RPMI8226 (cell line): ENCODE results near the gene RANGAP1.

Experiments used
- DNase-seq: peaks from one replicate; pipeline ENCODE4 v3.0.0-alpha.2; 2015

RANGAP1 gene

DNA sequence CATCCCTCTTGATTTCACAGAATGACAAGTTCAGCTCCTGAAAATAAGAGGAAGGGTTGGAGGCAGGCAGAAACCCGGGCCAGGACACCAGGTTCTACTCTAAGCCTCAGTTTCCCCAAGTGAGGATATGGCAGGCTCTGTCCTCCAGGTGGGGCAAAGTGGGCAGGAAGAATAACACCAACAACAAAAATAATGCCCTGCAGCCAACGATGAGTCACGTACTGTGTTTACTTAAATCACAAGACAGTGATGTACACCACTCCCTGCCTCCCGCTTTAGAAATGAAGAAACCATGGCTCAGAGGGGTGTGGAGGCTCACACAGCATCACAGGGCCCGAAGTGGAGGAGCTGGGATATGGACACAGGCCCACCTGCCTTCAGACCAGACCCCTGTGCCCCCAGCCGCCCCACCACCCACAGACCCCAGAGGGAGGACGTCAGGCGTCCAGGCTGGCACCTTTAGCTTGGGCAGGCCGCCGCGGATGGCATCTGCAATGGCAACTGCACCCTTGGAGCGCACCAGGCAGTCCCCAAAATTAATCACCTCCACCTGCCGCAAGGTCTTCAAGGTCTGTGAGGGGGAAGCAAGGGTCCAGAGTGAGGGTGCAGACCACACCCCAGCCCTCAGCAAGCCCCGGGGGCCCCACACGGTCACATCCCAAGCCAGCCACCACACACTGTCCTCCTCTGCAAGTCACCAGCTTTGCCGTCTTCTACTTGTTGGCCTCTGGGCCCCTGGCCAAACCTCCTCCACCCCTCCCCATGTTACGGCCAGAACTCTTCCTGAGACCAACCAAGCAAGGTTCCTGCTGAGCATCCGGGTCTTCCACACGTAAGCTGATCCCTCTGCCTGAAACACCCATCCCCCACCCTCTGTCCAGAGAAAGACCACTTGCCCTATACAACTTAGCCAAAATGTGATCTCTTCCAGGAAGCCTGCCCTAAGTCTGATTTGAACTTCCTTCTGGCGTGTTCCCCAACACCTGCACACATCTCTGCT is 29.4 kb downstream of the RANGAP1 start:
- no peak for DNase-seq

- no peak for DNase-seq
Measured at GRCh38 chr22:41254230-41254629, 31.8 kb downstream of the RANGAP1 start.

- DNase-seq = no peak
Measured at GRCh38 chr22:41252365-41252764, 33.6 kb downstream of the RANGAP1 start.

DNA sequence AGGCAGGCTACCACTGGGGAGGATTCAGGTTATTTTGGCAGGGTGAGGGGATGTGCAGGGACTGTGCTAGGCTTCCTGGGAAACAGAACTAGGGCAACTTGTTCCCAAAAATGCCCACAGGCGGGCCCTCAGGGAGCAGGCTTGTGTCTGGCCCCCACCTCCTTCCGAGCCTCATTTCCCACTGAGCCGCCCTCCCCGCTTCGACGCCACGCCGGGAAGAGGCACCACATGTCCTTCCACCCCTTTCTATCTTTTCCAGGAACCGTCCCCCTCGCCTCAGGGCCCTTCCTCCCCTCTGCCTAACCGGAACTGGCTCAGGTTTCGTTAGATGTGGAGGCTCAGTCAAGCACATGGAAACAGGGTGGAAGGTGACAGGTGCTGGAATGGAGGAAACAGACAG is 35.9 kb downstream of the RANGAP1 start:
- DNase-seq = no peak

GRCh38 chr22:41249442-41249841 is 36.5 kb downstream of the RANGAP1 start:
- DNase-seq = no peak

GRCh38 chr22:41248758-41249157 is 37.2 kb downstream of the RANGAP1 start:
- no peak for DNase-seq

- DNase-seq = no peak
Measured at GRCh38 chr22:41248314-41248713, 37.7 kb downstream of the RANGAP1 start.

GRCh38 chr22:41247703-41248102 is 38.3 kb downstream of the RANGAP1 start:
- DNase-seq = no peak

DNA sequence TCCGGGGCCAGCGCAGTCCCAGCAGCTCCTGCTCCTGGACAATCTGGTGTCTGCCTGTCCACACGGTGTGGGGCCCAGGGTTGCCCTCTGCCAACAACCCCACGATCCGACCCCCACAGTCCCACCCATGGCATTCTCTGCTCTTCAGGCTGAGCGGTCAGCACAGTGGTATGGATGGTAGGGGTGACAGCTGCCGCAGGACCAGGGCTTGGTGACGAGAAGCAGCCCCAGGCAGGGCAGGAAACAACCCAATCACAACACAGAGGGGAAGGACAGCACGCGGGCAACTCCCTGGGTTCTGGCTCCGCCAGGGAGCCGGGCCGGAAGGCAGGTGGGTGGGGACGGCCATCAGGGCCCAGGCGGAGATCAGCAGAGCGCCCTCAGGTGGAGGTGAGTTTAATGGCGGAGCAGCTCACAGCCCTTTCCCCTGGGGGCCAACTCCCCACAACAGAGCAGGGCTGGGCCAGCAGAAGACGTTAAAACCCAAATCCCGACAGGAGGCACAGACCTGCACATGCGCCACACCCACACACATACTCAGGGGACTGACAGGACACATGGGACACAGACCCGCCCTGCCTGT is 40.0 kb downstream of the RANGAP1 start:
- DNase-seq = no peak

GRCh38 chr22:41243361-41243760 is 42.6 kb downstream of the RANGAP1 start:
- DNase-seq = no peak

DNA sequence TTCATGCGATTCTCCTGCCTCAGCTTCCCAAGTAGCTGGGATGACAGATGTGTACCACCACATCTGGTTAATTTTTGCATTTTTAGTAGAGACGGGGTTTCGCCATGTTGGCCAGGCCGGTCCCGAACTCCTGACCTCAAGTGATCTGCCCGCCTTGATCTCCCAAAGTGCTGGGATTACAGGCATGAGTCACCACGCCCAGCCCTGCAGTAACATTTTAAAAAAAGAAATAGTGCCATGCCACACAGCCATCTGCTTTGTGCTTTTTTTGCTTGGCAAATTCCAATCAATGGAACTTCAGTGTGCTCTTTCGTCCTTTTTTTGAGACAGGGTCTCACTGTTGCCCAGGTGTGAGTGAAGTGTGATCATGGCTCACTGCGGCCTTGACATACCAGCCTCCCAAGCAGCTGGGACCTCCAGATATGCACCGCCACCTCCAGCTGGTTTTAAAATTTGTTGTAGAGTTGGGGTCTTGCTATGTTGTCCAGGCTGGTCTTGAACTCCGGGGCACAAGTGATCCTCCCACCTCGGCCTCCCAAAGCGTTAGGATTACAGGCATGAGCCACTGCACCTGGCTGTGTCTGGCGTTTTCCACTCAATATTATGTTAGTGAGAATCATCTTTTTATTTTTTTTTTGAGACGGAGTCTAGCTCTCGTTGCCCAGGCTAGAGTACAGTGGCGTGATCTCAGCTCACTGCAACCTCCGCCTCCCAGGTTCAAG is 43.4 kb downstream of the RANGAP1 start:
- DNase-seq = no peak

GRCh38 chr22:41241133-41241676 is 44.8 kb downstream of the RANGAP1 start:
- DNase-seq = no peak

DNA sequence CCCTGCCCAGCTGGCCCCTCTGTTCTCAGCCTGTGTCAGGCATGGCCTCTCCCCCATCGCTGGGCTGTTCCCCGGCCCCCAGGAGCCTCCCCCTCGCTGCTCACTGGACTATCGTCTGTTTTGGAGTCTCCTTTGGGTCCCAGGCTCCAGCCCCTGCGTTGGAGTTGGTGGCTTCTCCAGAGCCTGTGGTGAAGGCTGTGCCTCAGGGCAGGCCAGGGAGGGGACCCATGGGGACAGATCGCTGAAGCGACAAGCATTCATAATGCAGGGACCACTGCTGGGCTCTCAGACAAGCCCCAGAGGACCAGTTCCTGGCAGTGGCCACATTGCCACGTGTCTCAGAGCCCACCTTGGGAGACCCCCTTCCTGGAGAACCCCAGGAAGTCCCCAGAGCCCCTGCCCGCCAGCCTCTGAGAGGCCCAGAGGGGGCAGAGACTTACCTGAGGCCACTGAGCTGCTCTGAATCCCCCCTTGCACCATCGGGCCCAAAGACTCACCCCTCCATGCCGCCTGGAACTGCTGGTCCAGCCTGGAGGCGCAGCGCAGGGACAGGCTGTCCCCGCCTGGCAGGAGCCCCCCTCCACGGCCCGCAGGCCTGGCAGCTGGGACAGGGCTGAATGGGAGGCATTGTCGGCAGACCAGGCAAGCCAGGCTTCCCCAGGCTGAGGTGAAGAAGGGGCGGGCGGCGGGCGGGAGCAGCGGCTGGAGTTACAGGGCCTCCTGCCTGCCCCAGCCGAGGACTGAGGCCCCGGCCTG is 45.4 kb downstream of the RANGAP1 start, which contains the start of gene CHADL:
Gene CHADL (minus strand): TSS at position 555 of the 756 bp plus-strand sequence. CDS start 50 bp downstream, at position 505.
- DNase-seq = no peak

- DNase-seq = no peak
Measured at GRCh38 chr22:41239443-41240128, 46.4 kb downstream of the RANGAP1 start.

GRCh38 chr22:41238570-41239442 is 47.2 kb downstream of the RANGAP1 start:
- DNase-seq = no peak

- DNase-seq = peak; percentile 90
Measured at GRCh38 chr22:41237707-41238569, 48.0 kb downstream of the RANGAP1 start.

GRCh38 chr22:41237036-41237706 is 48.8 kb downstream of the RANGAP1 start:
- no peak for DNase-seq

DNA sequence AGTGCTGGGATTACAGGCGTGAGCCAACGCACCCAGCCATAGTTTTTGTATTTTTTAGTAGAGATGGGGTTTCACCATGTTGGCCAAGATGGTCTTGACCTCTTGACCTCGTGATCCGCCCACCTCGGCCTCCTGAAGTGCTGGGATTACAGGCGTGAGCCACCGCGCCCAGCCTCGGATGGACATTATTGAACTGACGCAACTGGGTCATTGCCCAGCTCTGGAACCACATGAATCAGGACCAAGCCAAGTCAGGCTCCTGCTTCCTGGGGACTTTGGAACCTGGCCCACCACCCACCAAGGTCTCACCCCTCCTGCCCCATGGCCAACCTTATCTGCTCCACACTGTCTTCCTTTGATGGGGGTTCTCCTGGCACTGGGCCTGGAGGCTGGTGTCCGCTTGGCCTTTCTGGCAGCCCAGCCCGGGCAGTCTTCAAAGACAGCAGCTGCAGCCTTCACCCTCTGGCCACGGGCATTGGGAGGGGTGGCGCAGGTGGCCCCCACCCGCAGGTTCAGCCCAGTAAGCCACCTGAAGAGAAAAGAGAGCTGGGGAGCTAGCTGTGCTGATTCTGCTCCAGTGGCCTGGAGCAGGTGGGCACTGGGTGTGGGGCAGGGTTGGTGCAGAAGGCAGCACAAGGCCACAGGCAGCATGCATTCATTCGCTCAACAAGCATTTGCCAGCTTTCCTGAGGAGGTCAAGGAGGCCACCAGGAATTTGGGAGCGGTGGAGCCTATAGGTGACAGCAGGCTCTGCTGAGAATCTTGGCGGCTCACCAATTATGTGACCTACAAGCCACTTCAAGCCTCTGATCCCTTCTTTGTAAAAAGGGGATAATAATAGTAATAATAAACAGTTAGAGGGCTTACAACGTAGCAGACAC is 50.9 kb downstream of the RANGAP1 start:
- no peak for DNase-seq
